ENCODE results near the gene SHKBP1.
"Not testable (repeated sequence)": the region's sequence is repeated elsewhere in the genome, so short reads cannot be mapped to it uniquely, and the experiment has no call there.

SHKBP1 gene

GRCh38 chr19:40576585-40577451, at the start of gene SHKBP1:
Gene SHKBP1, plus strand, starts transcription at chr19:40576873. Its CDS starts 27 bp downstream, at chr19:40576900.
- DNase-seq (ENCODE audit: extremely low read depth in 1 of 2, low read depth in 1 of 2): peak; percentile 84 to 86

- DNase-seq (ENCODE audit: extremely low read depth in 1 of 2, low read depth in 1 of 2): no peak
These were observed 48.6 kb upstream of the SHKBP1 start for GRCh38 chr19:40528078-40528477.

- no peak for DNase-seq (ENCODE audit: extremely low read depth in 1 of 2, low read depth in 1 of 2)
These were observed 48.1 kb upstream of the SHKBP1 start for GRCh38 chr19:40528533-40529092.

- peak; percentile 74 to 83 for DNase-seq (ENCODE audit: extremely low read depth in 1 of 2, low read depth in 1 of 2)
These were observed 47.3 kb upstream of the SHKBP1 start for GRCh38 chr19:40529093-40529954.

GRCh38 chr19:40530091-40530901, 46.4 kb upstream of the SHKBP1 start:
- DNase-seq (ENCODE audit: extremely low read depth in 1 of 2, low read depth in 1 of 2): no peak

GRCh38 chr19:40533508-40533907, 43.2 kb upstream of the SHKBP1 start:
- no peak for DNase-seq (ENCODE audit: extremely low read depth in 1 of 2, low read depth in 1 of 2)

GRCh38 chr19:40534148-40534547, 42.5 kb upstream of the SHKBP1 start:
- DNase-seq (ENCODE audit: extremely low read depth in 1 of 2, low read depth in 1 of 2): no peak

- no peak for DNase-seq (ENCODE audit: extremely low read depth in 1 of 2, low read depth in 1 of 2)
These were observed 37.6 kb upstream of the SHKBP1 start for GRCh38 chr19:40539070-40539469.

- no peak for DNase-seq (ENCODE audit: extremely low read depth in 1 of 2, low read depth in 1 of 2)
These were observed 34.3 kb upstream of the SHKBP1 start for GRCh38 chr19:40542202-40542859.

- no peak for DNase-seq (ENCODE audit: extremely low read depth in 1 of 2, low read depth in 1 of 2)
These were observed 33.6 kb upstream of the SHKBP1 start for GRCh38 chr19:40543029-40543597.

- DNase-seq (ENCODE audit: extremely low read depth in 1 of 2, low read depth in 1 of 2): not testable (repeated sequence)
These were observed 30.4 kb upstream of the SHKBP1 start for GRCh38 chr19:40546153-40546841.

- DNase-seq (ENCODE audit: extremely low read depth in 1 of 2, low read depth in 1 of 2): not testable (repeated sequence)
These were observed 29.5 kb upstream of the SHKBP1 start for GRCh38 chr19:40547190-40547589.

GRCh38 chr19:40547836-40548235, 28.8 kb upstream of the SHKBP1 start:
- DNase-seq (ENCODE audit: extremely low read depth in 1 of 2, low read depth in 1 of 2): no peak

- DNase-seq (ENCODE audit: extremely low read depth in 1 of 2, low read depth in 1 of 2): peak; percentile 33 to 65
These were observed 27.5 kb upstream of the SHKBP1 start for GRCh38 chr19:40549007-40549708.

GRCh38 chr19:40550951-40551350, 25.7 kb upstream of the SHKBP1 start:
- DNase-seq (ENCODE audit: extremely low read depth in 1 of 2, low read depth in 1 of 2): no peak

- DNase-seq (ENCODE audit: extremely low read depth in 1 of 2, low read depth in 1 of 2): no peak
These were observed 23.8 kb upstream of the SHKBP1 start for GRCh38 chr19:40552848-40553247.

- no peak for DNase-seq (ENCODE audit: extremely low read depth in 1 of 2, low read depth in 1 of 2)
These were observed 22.5 kb upstream of the SHKBP1 start for GRCh38 chr19:40553885-40554857.
